WTC11 (cell line): ENCODE measurements around the gene VPS18. TPM values are rescaled to one million over a fixed set of nuclear protein-coding genes. Genes with fewer than 3 reads are reported as not detected.

Experiments
- ATAC-seq: fragments of 200-7000 bp; cut with Tn5 transposase; 2 replicates; pipeline ENCODE4 v1.10.0; 2021; ENCODE audit warnings: mild to moderate bottlenecking, moderate library complexity
- Bru-seq: library from RNA; stranded (reverse); fragments of 400-500 nt; gene quantifications from one replicate; lab custom pipeline; 2021; lab: Mats Ljungman, UMichigan
- CTCF ChIA-PET: fragments of 300-600 bp; sonication (Branson Sonifier 250); formaldehyde crosslinking; loops from one replicate; lab custom pipeline; 2021; ENCODE audit warnings: antibody characterized with exemption; lab: Charles Lee
- POLR2A ChIA-PET: fragments of 350-600 bp; sonication (Branson Sonifier 250); formaldehyde crosslinking; loops from one replicate; lab custom pipeline; 2021; ENCODE audit warnings: antibody characterized with exemption; lab: Charles Lee
- DNase-seq: peaks from one replicate; pipeline ENCODE4 v3.0.0; 2021; ENCODE audit warnings: low spot score
- H3K27ac Mint-ChIP-seq: 2 replicates; pipeline ENCODE4 v1.8.0; 2021; ENCODE audit warnings: mixed read lengths
- H3K27me3 Mint-ChIP-seq: 2 replicates; pipeline ENCODE4 v1.8.0; 2021; ENCODE audit warnings: low read depth, mild to moderate bottlenecking, moderate library complexity, mixed read lengths
- H3K36me3 Mint-ChIP-seq: 2 replicates; pipeline ENCODE4 v1.8.0; 2021; ENCODE audit warnings: mixed read lengths
- H3K4me1 Mint-ChIP-seq: 2 replicates; pipeline ENCODE4 v1.8.0; 2022; ENCODE audit warnings: mixed read lengths
- H3K4me3 Mint-ChIP-seq: 2 replicates; pipeline ENCODE4 v1.8.0; 2021; ENCODE audit warnings: mild to moderate bottlenecking, moderate library complexity, mixed read lengths
- H3K9me3 Mint-ChIP-seq: 2 replicates; pipeline ENCODE4 v1.8.0; 2021; ENCODE audit warnings: mixed read lengths
- ARID4B ChIP-seq: sonication (generic); formaldehyde crosslinking; IDR thresholded peaks from 2 replicates; pipeline ENCODE4 v1.8.0; 2023; ENCODE audit warnings: missing genetic modification reagents, mild to moderate bottlenecking, borderline replicate concordance
- ATF3 ChIP-seq: sonication (generic); formaldehyde crosslinking; conservative IDR thresholded peaks from 2 replicates; pipeline ENCODE4 v1.8.1; 2022; ENCODE audit warnings: mild to moderate bottlenecking, missing genetic modification reagents
- CREM ChIP-seq: sonication (generic); formaldehyde crosslinking; IDR thresholded peaks from 2 replicates; pipeline ENCODE4 v1.8.1; 2022; ENCODE audit warnings: mild to moderate bottlenecking, missing genetic modification reagents, moderate library complexity
- E2F5 ChIP-seq: sonication (generic); formaldehyde crosslinking; IDR thresholded peaks from 2 replicates; pipeline ENCODE4 v1.8.1; 2022; ENCODE audit warnings: mild to moderate bottlenecking, moderate library complexity, missing genetic modification reagents
- ESRRA ChIP-seq: sonication (generic); formaldehyde crosslinking; IDR thresholded peaks from 2 replicates; pipeline ENCODE4 v1.8.1; 2022; ENCODE audit warnings: mild to moderate bottlenecking, missing genetic modification reagents, borderline replicate concordance
- ETV6 ChIP-seq: sonication (generic); formaldehyde crosslinking; IDR thresholded peaks from 2 replicates; pipeline ENCODE4 v1.8.1; 2022; ENCODE audit warnings: mild to moderate bottlenecking, missing genetic modification reagents
- FOXK1 ChIP-seq: sonication (generic); formaldehyde crosslinking; IDR thresholded peaks from 2 replicates; pipeline ENCODE4 v1.8.0; 2022; ENCODE audit warnings: mild to moderate bottlenecking, moderate library complexity, missing genetic modification reagents
- FOXP1 ChIP-seq: sonication (generic); formaldehyde crosslinking; IDR thresholded peaks from 2 replicates; pipeline ENCODE4 v1.8.0; 2022; ENCODE audit warnings: missing genetic modification reagents, mild to moderate bottlenecking, moderate library complexity, borderline replicate concordance
- FOXP4 ChIP-seq: sonication (generic); formaldehyde crosslinking; IDR thresholded peaks from 2 replicates; pipeline ENCODE4 v1.8.0; 2022; ENCODE audit warnings: mild to moderate bottlenecking, missing genetic modification reagents
- GABPB1 ChIP-seq: sonication (generic); formaldehyde crosslinking; IDR thresholded peaks from 2 replicates; pipeline ENCODE4 v1.8.1; 2023; ENCODE audit warnings: mild to moderate bottlenecking, missing genetic modification reagents
- HMGA2 ChIP-seq: fragments of 250-450 bp; sonication (Bioruptor Pico); IDR thresholded peaks from 2 replicates; pipeline ENCODE4 v1.4.0; 2021; ENCODE audit warnings: mild to moderate bottlenecking, moderate library complexity
- HMGXB4 ChIP-seq: sonication (generic); formaldehyde crosslinking; IDR thresholded peaks from 2 replicates; pipeline ENCODE4 v1.8.1; 2023; ENCODE audit warnings: mild to moderate bottlenecking, moderate library complexity, missing genetic modification reagents
- MAX ChIP-seq: sonication (generic); formaldehyde crosslinking; IDR thresholded peaks from 2 replicates; pipeline ENCODE4 v1.8.0; 2022; ENCODE audit warnings: mild to moderate bottlenecking, missing genetic modification reagents
- MYBL2 ChIP-seq: sonication (generic); formaldehyde crosslinking; IDR thresholded peaks from 2 replicates; pipeline ENCODE4 v1.8.1; 2023; ENCODE audit warnings: mild to moderate bottlenecking, moderate library complexity, missing genetic modification reagents
- NR3C1 ChIP-seq: sonication (generic); formaldehyde crosslinking; conservative IDR thresholded peaks from 2 replicates; pipeline ENCODE4 v1.8.1; 2023; ENCODE audit warnings: low read depth, mild to moderate bottlenecking, missing genetic modification reagents
- SP1 ChIP-seq: sonication (generic); formaldehyde crosslinking; conservative IDR thresholded peaks from 2 replicates; pipeline ENCODE4 v1.8.1; 2022; ENCODE audit warnings: missing genetic modification reagents
- TEAD1 ChIP-seq: sonication (generic); formaldehyde crosslinking; IDR thresholded peaks from 2 replicates; pipeline ENCODE4 v1.8.0; 2022; ENCODE audit warnings: mild to moderate bottlenecking, missing genetic modification reagents
- USF1 ChIP-seq: sonication (generic); formaldehyde crosslinking; IDR thresholded peaks from 2 replicates; pipeline ENCODE4 v1.8.0; 2022; ENCODE audit warnings: mild to moderate bottlenecking, missing genetic modification reagents
- USF2 ChIP-seq: sonication (generic); formaldehyde crosslinking; IDR thresholded peaks from 2 replicates; pipeline ENCODE4 v1.8.1; 2023; ENCODE audit warnings: mild to moderate bottlenecking, missing genetic modification reagents, moderate library complexity
- ZNF219 ChIP-seq: sonication (generic); formaldehyde crosslinking; IDR thresholded peaks from 2 replicates; pipeline ENCODE4 v1.8.0; 2023; ENCODE audit warnings: missing genetic modification reagents, mild to moderate bottlenecking, borderline replicate concordance
- ZNF232 ChIP-seq: sonication (generic); formaldehyde crosslinking; IDR thresholded peaks from 2 replicates; pipeline ENCODE4 v1.8.0; 2022; ENCODE audit warnings: mild to moderate bottlenecking, missing genetic modification reagents
- ZNF317 ChIP-seq: sonication (generic); formaldehyde crosslinking; IDR thresholded peaks from 2 replicates; pipeline ENCODE4 v1.8.1; 2023; ENCODE audit warnings: low read depth, mild to moderate bottlenecking, moderate library complexity, missing genetic modification reagents, borderline replicate concordance
- long read RNA-seq, 3 experiments: library from RNA in 1 of 3; library from capped mRNA in 1 of 3; library from polyadenylated mRNA in 1 of 3; unstranded in 2 of 3; stranded (forward) in 1 of 3; transcript quantifications; one replicate each; pipeline ENCODE4 v2.0.0, GENCODE V29; 2021
- total RNA-seq: library from RNA; stranded (reverse); gene quantifications from 3 replicates; pipeline ENCODE4 v1.2.3, GENCODE V29; 2021

VPS18 gene
- total RNA-seq (22.0 to 27.3 TPM (median 24.1 TPM) in 3 replicates), Bru-seq, nascent RNA (percentile 67 among the genes with signal in this experiment)
- long read RNA-seq, experiment 1, transcript VPS18-201 (5 exons, 3,895 nt) = major isoform, 71 of 110 reads
- long read RNA-seq, experiment 1, partial matches to known transcripts = 26 of 110 reads
- long read RNA-seq, experiment 1, other reads (novel, unspliced or antisense) = 10 of 110 reads
- long read RNA-seq, experiment 2, transcript VPS18-201 (5 exons, 3,895 nt) = major isoform, 13 of 21 reads
- long read RNA-seq, experiment 2, partial matches to known transcripts = 7 of 21 reads
- long read RNA-seq, experiment 2, other reads (novel, unspliced or antisense) = 1 of 21 reads
- long read RNA-seq, experiment 3, partial matches to known transcripts = 2 of 6 reads
- long read RNA-seq, experiment 3, other reads (novel, unspliced or antisense) = 2 of 6 reads

GRCh38 chr15:40893733-40894680 lies at the start of gene VPS18:
Gene VPS18, plus strand, starts transcription at chr15:40894450. Its CDS starts 319 bp downstream, at chr15:40894769.
- Mint-ChIP-seq H3K9me3 (no peaks in the 10 kb centered on the region), H3K4me1 (peaks cover 13% of the 10 kb centered on the region), H3K36me3 (peaks cover 25% of the 10 kb centered on the region), H3K4me3 (peak within 1 kb of the TSS; percentile 97), H3K27ac (peak within 1 kb of the TSS; percentile 99), H3K27me3 (peaks cover 17% of the 10 kb centered on the region)
- ChIA-PET POLR2A (interaction anchor here (0.6 to 2.4 kb wide), 15 partner anchors 9 to 218 kb away, joined by 3 to 18 read pairs (median 5); partner anchors contain the start of genes CHAC1, GCHFR, RAD51 and RHOV), CTCF (interaction anchor here (0.6 to 6.4 kb wide), 62 partner anchors 9 to 557 kb away, joined by 3 to 500 read pairs (median 6); partner anchors contain the start of genes CCDC32, CHAC1, CHP1 and DLL4)
- DNase-seq = peak; percentile 99
- ATAC-seq = peak; percentile 92
- TF ChIP-seq MYBL2 (CRISPR knock-in tag) (peak; percentile 56; the same call in 1 of the 2 replicates), MAX (CRISPR knock-in tag) (peak; percentile 91), TEAD1 (CRISPR knock-in tag) (0 out of 2 replicates have a peak, but pooled peaks have one; percentile 21), HMGXB4 (CRISPR knock-in tag) (peak; percentile 15; the same call in 1 of the 2 replicates), NR3C1 (CRISPR knock-in tag) (no peak), HMGA2 (CRISPR knock-in tag) (0 out of 2 replicates have a peak, but pooled peaks have one; percentile 4), ESRRA (0 out of 2 replicates have a peak, but pooled peaks have one; percentile 27), ZNF219 (CRISPR knock-in tag) (no peak), SP1 (CRISPR knock-in tag) (peak; percentile 86), FOXP4 (peak; percentile 83), ATF3 (CRISPR knock-in tag) (no peak), ZNF317 (CRISPR knock-in tag) (no peak), CREM (CRISPR knock-in tag) (peak; percentile 95), E2F5 (CRISPR knock-in tag) (no peak; the same call in 1 of the 2 replicates), ETV6 (CRISPR knock-in tag) (peak; percentile 84; the same call in 1 of the 2 replicates), ARID4B (CRISPR knock-in tag) (peak; percentile 84; the same call in 1 of the 2 replicates), FOXK1 (CRISPR knock-in tag) (peak; percentile 92), GABPB1 (CRISPR knock-in tag) (peak; percentile 80), USF1 (CRISPR knock-in tag) (peak; percentile 92), FOXP1 (CRISPR knock-in tag) (no peak), USF2 (CRISPR knock-in tag) (peak; percentile 91), ZNF232 (CRISPR knock-in tag) (no peak)
